HL-60 (cell line): ENCODE measurements around the gene CACNA1C.

ENCODE experiments used
- POLR2AphosphoS5 ChIP-seq: IDR thresholded peaks from 2 replicates; pipeline ENCODE4 v1.6.1; 2012; ENCODE audit warnings: low read depth
- REST ChIP-seq: IDR thresholded peaks from 2 replicates; pipeline ENCODE4 v1.6.1; 2012; ENCODE audit warnings: low read depth; ENCODE audit not compliant: insufficient replicate concordance

GRCh38 chr12:2678426-2678825 is 625.6 kb downstream of the CACNA1C start:
- no peak for TF ChIP-seq POLR2AphosphoS5
- no peak for TF ChIP-seq REST
